ENCODE data around the gene TRIM34. TPM values are rescaled to one million over a fixed set of nuclear protein-coding genes. Genes with fewer than 3 reads are reported as not detected.

Gene TRIM34
- polyA plus RNA-seq, 1 of the 3 experiments (the other 2 are of a cell fraction): 3.2 TPM

DNA sequence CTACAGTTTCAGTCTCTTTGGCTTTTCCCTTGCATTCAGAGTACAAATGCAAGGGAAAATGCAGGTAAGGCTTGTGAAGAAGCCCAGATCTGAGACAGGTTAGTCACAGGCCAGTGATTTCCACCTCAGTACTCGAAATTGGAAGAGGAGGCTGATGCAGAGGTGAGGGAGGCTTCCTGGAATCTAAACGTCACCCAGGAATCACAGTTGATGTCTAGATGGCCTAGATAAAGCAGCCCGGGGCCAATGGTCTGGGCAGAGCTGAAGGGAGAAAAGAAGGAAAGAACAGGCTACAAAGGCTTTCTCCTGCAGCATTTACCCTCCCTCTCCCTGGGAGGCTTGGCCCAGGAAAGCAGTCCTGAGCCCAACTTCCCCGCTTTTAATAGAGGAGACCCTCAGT is 19.9 kb upstream of the TRIM34 start:
- DNase-seq: no peak

More for the DNA sequence above, 19.9 kb upstream of the TRIM34 start:
- Histone ChIP-seq H3K27ac (ENCODE audit: low read depth in 2 of 2, low read length in 1 of 2) (no peak overlapping the region), H3F3A (replicated peaks; ENCODE audit: insufficient read depth) (peaks cover 5% of the 10 kb centered on the region), H3K27me3 (ENCODE audit: insufficient read depth) (peaks cover 26% of the 10 kb centered on the region), H3K79me2 (ENCODE audit: insufficient read depth) (no peaks in the 10 kb centered on the region), H3K36me3 (replicated peaks in 1 of 2; ENCODE audit: control insufficient read depth in 1 of 2, insufficient read depth in 2 of 2, low read length in 1 of 2) (no peaks in the 10 kb centered on the region), H3K9me3 (no peaks in the 10 kb centered on the region), H4K20me1 (ENCODE audit: insufficient read depth) (no peaks in the 10 kb centered on the region), H3K9me2 (no peaks in the 10 kb centered on the region), H3K9ac (no peak overlapping the region), H3K4me1 (ENCODE audit: control insufficient read depth in 1 of 2, insufficient read depth in 2 of 2, low read depth in 1 of 2, low read length in 1 of 2) (peaks cover 0 to 3% of the 10 kb centered on the region in 2 experiments; a peak in 1 of 4 replicates), H3K4me2 (peak overlapping the region; percentile 73), H2AFZ (ENCODE audit: low read depth) (0 out of 2 replicates have a peak overlapping the region, but pooled peaks have one; percentile 27), H3K4me3 (ENCODE audit: low read depth in 2 of 2, low read length in 1 of 2) (peak overlapping the region in 1 of 2 experiments; percentile 35; a peak in 1 of 4 replicates)
- WGBS (ENCODE audit: low lambda C conversion rate): 8% methylated on average over 4 of the region's 4 CpGs
- POLR2A ChIA-PET: no interaction called here
- CTCF ChIA-PET: no interaction called here
- no peak for TF ChIP-seq ELF1 (IDR thresholded peaks at IDR 0.05)
- TF ChIP-seq, protein P1, sequence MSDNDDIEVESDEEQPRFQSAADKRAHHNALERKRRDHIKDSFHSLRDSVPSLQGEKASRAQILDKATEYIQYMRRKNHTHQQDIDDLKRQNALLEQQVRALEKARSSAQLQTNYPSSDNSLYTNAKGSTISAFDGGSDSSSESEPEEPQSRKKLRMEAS (IDR thresholded peaks at IDR 0.05; ENCODE audit: low read depth): no peak
- TF ChIP-seq SMC3 (IDR thresholded peaks at IDR 0.05; ENCODE audit: low read depth, low read length): no peak
- TF ChIP-seq SIN3A (IDR thresholded peaks at IDR 0.05; ENCODE audit: borderline replicate concordance, low read depth, low read length): no peak
- no peak for TF ChIP-seq NRF1 (IDR thresholded peaks at IDR 0.05; ENCODE audit: low read depth, low read length)
- TF ChIP-seq RFX5 (IDR thresholded peaks at IDR 0.05; ENCODE audit: low read length): no peak
- TF ChIP-seq, protein P2, sequence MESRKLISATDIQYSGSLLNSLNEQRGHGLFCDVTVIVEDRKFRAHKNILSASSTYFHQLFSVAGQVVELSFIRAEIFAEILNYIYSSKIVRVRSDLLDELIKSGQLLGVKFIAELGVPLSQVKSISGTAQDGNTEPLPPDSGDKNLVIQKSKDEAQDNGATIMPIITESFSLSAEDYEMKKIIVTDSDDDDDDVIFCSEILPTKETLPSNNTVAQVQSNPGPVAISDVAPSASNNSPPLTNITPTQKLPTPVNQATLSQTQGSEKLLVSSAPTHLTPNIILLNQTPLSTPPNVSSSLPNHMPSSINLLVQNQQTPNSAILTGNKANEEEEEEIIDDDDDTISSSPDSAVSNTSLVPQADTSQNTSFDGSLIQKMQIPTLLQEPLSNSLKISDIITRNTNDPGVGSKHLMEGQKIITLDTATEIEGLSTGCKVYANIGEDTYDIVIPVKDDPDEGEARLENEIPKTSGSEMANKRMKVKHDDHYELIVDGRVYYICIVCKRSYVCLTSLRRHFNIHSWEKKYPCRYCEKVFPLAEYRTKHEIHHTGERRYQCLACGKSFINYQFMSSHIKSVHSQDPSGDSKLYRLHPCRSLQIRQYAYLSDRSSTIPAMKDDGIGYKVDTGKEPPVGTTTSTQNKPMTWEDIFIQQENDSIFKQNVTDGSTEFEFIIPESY (IDR thresholded peaks at IDR 0.05; ENCODE audit: borderline replicate concordance, low read depth): no peak
- no peak for TF ChIP-seq POLR2AphosphoS5 (IDR thresholded peaks at IDR 0.05; ENCODE audit: low read depth, low read length)
- TF ChIP-seq RAD21 (IDR thresholded peaks at IDR 0.05; ENCODE audit: low read length): no peak
- TF ChIP-seq USF2 (IDR thresholded peaks at IDR 0.05; ENCODE audit: borderline replicate concordance, low read depth, low read length): no peak
- TF ChIP-seq, protein P3, sequence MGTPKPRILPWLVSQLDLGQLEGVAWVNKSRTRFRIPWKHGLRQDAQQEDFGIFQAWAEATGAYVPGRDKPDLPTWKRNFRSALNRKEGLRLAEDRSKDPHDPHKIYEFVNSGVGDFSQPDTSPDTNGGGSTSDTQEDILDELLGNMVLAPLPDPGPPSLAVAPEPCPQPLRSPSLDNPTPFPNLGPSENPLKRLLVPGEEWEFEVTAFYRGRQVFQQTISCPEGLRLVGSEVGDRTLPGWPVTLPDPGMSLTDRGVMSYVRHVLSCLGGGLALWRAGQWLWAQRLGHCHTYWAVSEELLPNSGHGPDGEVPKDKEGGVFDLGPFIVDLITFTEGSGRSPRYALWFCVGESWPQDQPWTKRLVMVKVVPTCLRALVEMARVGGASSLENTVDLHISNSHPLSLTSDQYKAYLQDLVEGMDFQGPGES (IDR thresholded peaks at IDR 0.05; ENCODE audit: low read depth, low read length): no peak
- no peak for TF ChIP-seq CTCF (IDR thresholded peaks at IDR 0.05)
- no peak for TF ChIP-seq TAF1 (IDR thresholded peaks at IDR 0.05; ENCODE audit: borderline replicate concordance, low read depth, low read length)
